Panc1 (cell line): Measurements from ENCODE around the gene MRPS18A. TPM values are rescaled to one million over a fixed set of nuclear protein-coding genes. Genes with fewer than 3 reads are reported as not detected.
A peak's percentile ranks its signal among the peaks of the same experiment; 100 is the strongest.

Experiments used
- ATAC-seq: fragments of 200-7000 bp; cut with Tn5 transposase; 2 replicates; pipeline ENCODE4 v1.9.1; 2020; ENCODE audit warnings: mild to moderate bottlenecking, moderate library complexity
- BruUV-seq: library from RNA; stranded (reverse); fragments of 400-500 nt; replicated peaks from 2 replicates; lab custom pipeline; 2021; lab: Mats Ljungman, UMichigan
- CTCF ChIA-PET: fragments of 300-600 bp; sonication (Branson Sonifier 250); formaldehyde crosslinking; loops from one replicate; lab custom pipeline; 2022; ENCODE audit warnings: antibody characterized with exemption; lab: Charles Lee
- POLR2A ChIA-PET: fragments of 300-600 bp; sonication (Branson Sonifier 250); formaldehyde crosslinking; loops from one replicate; lab custom pipeline; 2022; ENCODE audit warnings: antibody characterized with exemption; lab: Charles Lee
- DNase-seq: peaks from one replicate; pipeline ENCODE4 v3.0.0-alpha.2; 2010; ENCODE audit warnings: low read depth, low spot score
- H3K27ac ChIP-seq: 2 replicates; pipeline ENCODE4 v1.5.1; 2011; ENCODE audit warnings: mild to moderate bottlenecking, low read length, inconsistent platforms
- H3K27me3 ChIP-seq: fragments of 200-500 bp; sonication (Bioruptor generic); 2 replicates; pipeline ENCODE4 v1.6.0; 2014; ENCODE audit warnings: low read length, inconsistent platforms; ENCODE audit not compliant: control insufficient read depth, insufficient read depth
- H3K36me3 ChIP-seq: fragments of 200-500 bp; sonication (Bioruptor generic); 2 replicates; pipeline ENCODE4 v1.5.1; 2014; ENCODE audit warnings: inconsistent platforms, mild to moderate bottlenecking, low read length, moderate library complexity; ENCODE audit not compliant: control insufficient read depth, insufficient read depth
- H3K4me1 ChIP-seq: 2 replicates; pipeline ENCODE4 v1.5.1; 2011; ENCODE audit warnings: inconsistent platforms, mild to moderate bottlenecking, low read length, moderate library complexity; ENCODE audit not compliant: control insufficient read depth, insufficient read depth
- H3K4me3 ChIP-seq, 2 experiments: 2 replicates each; pipeline ENCODE4 v1.5.1; 2011 to 2012; ENCODE audit warnings: low read depth in 2 of 2, low read length in 2 of 2, mild to moderate bottlenecking in 2 of 2, inconsistent platforms in 1 of 2, moderate library complexity in 1 of 2
- H3K9me3 ChIP-seq: fragments of 200-500 bp; sonication (Bioruptor generic); 2 replicates; pipeline ENCODE4 v1.5.1; 2014; ENCODE audit warnings: low read depth, mild to moderate bottlenecking, inconsistent platforms, low read length, moderate library complexity; ENCODE audit not compliant: control insufficient read depth, insufficient read depth
- POLR2AphosphoS5 ChIP-seq: IDR thresholded peaks from 2 replicates; pipeline ENCODE4 v1.6.1; 2012; ENCODE audit warnings: mild to moderate bottlenecking, low read depth, low read length, moderate library complexity
- SIN3A ChIP-seq: IDR thresholded peaks from 2 replicates; pipeline ENCODE4 v1.6.1; 2012; ENCODE audit warnings: low read depth, mild to moderate bottlenecking, low read length, moderate library complexity, borderline replicate concordance; ENCODE audit not compliant: insufficient read depth
- TCF7L2 ChIP-seq: IDR thresholded peaks from 2 replicates; pipeline ENCODE4 v1.6.1; 2011; ENCODE audit warnings: mild to moderate bottlenecking, low read depth, low read length, inconsistent platforms
- in situ Hi-C: cut with HindIII; loops from 2 replicates; pipeline ENCODE4 v1.10.0; 2016; ENCODE audit warnings: low sequenced_read_pairs, low pct_unique_long_range_greater_than_20kb
- intact Hi-C: fragments of 100-400 bp; cut with micrococcal nuclease; formaldehyde crosslinking; loops from one replicate; pipeline ENCODE4 v1.10.0; 2022; ENCODE audit not compliant: unreplicated experiment
- total RNA-seq: library from RNA; stranded (reverse); gene quantifications from one replicate; pipeline ENCODE4 v1.2.1, GENCODE V29; 2021; ENCODE audit not compliant: unreplicated experiment
- TF ChIP-seq, protein P1 (sequence below), 2 experiments: IDR thresholded peaks; 2 replicates each; pipeline ENCODE4 v1.6.1; 2011 to 2012; ENCODE audit warnings: low read depth in 2 of 2, control low read depth in 1 of 2, low read length in 1 of 2, mild to moderate bottlenecking in 1 of 2, moderate library complexity in 1 of 2; ENCODE audit not compliant: insufficient read depth in 1 of 2
- TF ChIP-seq, protein P2 (sequence below): fragments of 450-650 bp; IDR thresholded peaks from 2 replicates; pipeline ENCODE4 v1.5.1; 2017; ENCODE audit warnings: mild to moderate bottlenecking

Gene MRPS18A
- total RNA-seq, 1 experiment from 2014 or later = 45.8 TPM

DNA sequence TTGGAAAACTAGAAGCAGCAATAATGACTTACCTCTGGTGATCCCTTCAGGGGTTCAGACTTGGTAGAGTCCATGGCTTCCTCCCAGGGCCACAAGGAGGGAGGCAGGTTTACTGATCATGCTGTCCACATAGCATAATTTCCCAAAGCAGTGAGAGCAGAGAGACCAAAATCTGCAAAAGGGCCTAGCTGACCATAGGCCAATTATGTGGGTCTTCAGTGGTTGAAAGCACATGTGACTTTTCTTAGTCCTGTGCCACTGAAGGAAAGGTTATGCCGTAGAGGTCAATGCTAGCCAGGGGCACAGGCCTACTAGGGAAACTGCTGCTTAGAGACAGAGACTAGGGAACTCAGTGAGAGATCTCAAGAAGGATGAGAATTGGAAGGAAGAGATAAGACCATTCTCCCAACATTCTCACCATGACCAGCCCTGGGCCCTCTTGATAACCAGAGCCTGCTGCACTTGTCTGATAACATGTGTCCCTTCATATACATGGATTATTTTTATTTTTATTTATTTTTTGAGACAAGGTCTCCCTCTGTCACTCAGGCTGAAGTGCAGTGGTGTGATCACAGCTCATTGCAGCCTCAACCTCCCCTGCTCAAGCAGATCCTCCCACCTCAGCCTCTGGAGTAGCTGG lies 56.5 kb downstream of the MRPS18A start:
- Histone ChIP-seq H3K27ac (peak overlapping the region; percentile 92), H3K4me1 (peaks cover 26% of the 10 kb centered on the region), H3K36me3 (peaks cover 2% of the 10 kb centered on the region; the same call in 1 of the 2 replicates), H3K4me3 (no peak overlapping the region), H3K27me3 (no peaks in the 10 kb centered on the region), H3K9me3 (no peaks in the 10 kb centered on the region)
- ATAC-seq = no peak
- intact Hi-C loops (no loop called here), in situ Hi-C loops (no loop called here)
- no TSS peak for BruUV-seq
- DNase-seq = no peak
- POLR2A ChIA-PET = no interaction called here
- CTCF ChIA-PET = no interaction called here
- TF ChIP-seq SIN3A (no peak), POLR2AphosphoS5 (no peak), TCF7L2 (no peak)
- TF ChIP-seq, protein P1, sequence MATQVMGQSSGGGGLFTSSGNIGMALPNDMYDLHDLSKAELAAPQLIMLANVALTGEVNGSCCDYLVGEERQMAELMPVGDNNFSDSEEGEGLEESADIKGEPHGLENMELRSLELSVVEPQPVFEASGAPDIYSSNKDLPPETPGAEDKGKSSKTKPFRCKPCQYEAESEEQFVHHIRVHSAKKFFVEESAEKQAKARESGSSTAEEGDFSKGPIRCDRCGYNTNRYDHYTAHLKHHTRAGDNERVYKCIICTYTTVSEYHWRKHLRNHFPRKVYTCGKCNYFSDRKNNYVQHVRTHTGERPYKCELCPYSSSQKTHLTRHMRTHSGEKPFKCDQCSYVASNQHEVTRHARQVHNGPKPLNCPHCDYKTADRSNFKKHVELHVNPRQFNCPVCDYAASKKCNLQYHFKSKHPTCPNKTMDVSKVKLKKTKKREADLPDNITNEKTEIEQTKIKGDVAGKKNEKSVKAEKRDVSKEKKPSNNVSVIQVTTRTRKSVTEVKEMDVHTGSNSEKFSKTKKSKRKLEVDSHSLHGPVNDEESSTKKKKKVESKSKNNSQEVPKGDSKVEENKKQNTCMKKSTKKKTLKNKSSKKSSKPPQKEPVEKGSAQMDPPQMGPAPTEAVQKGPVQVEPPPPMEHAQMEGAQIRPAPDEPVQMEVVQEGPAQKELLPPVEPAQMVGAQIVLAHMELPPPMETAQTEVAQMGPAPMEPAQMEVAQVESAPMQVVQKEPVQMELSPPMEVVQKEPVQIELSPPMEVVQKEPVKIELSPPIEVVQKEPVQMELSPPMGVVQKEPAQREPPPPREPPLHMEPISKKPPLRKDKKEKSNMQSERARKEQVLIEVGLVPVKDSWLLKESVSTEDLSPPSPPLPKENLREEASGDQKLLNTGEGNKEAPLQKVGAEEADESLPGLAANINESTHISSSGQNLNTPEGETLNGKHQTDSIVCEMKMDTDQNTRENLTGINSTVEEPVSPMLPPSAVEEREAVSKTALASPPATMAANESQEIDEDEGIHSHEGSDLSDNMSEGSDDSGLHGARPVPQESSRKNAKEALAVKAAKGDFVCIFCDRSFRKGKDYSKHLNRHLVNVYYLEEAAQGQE (IDR thresholded peaks at IDR 0.05; ENCODE audit: insufficient read depth in 1 of 2, low read depth in 2 of 2, low read length in 1 of 2) = no peak
- TF ChIP-seq, protein P2, sequence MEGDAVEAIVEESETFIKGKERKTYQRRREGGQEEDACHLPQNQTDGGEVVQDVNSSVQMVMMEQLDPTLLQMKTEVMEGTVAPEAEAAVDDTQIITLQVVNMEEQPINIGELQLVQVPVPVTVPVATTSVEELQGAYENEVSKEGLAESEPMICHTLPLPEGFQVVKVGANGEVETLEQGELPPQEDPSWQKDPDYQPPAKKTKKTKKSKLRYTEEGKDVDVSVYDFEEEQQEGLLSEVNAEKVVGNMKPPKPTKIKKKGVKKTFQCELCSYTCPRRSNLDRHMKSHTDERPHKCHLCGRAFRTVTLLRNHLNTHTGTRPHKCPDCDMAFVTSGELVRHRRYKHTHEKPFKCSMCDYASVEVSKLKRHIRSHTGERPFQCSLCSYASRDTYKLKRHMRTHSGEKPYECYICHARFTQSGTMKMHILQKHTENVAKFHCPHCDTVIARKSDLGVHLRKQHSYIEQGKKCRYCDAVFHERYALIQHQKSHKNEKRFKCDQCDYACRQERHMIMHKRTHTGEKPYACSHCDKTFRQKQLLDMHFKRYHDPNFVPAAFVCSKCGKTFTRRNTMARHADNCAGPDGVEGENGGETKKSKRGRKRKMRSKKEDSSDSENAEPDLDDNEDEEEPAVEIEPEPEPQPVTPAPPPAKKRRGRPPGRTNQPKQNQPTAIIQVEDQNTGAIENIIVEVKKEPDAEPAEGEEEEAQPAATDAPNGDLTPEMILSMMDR = no peak

DNA sequence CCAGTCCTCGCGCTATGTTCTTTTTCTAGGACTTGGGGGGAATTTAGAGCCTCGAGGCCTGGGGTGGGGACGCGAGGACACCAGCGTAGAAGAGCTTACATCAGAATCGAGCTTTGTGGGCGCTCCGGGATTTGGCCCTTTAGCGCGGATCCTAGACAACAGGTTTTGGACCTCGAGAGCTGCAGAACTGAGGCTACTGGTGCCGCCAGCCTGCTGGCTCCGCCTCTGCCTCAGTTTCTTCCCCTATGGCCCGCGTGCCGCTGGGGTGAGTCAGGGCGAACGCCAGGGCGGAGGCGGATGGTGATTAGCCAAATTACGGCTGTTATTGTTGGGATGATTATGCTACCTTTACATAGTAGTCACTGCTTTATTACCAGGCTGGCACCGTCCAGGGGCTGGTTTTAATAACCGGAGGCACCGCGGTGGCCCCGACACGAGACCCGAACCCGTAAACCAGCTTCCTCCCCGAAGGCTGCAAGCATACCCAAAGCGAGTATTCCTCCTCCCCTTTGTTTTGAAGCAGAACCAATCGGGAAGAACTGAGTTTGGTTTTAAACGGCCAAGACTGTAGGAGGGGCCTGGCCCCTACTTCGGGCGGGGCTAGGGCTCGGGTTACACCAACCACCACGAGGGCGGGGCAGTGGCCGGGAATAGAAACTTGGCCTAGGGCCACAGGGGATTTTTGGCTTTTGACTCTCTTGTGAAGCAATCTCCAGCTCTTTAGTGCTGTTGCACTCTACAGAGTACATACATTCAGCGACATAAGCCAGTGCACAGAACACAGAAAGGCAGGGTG lies 57.9 kb downstream of the MRPS18A start:
- peaks cover 21% of the 10 kb centered on the region for H3K4me1 ChIP-seq
- no peaks in the 10 kb centered on the region for H3K27me3 ChIP-seq
- in situ Hi-C loops = no loop called here
- TSS peak; percentile 93 for BruUV-seq
- peak overlapping the region; percentile 92 for H3K27ac ChIP-seq
- intact Hi-C loops = no loop called here
- H3K9me3 ChIP-seq = no peaks in the 10 kb centered on the region
- ChIA-PET POLR2A (interaction anchor here (0.9 kb wide), 1 partner anchor 24 kb away, joined by 4 read pairs; no protein-coding TSS in a partner anchor), CTCF (interaction anchor here (0.7 to 1.1 kb wide), 2 partner anchors 23 to 451 kb away, joined by 3 to 8 read pairs; no protein-coding TSS in a partner anchor)
- H3K4me3 ChIP-seq = peak overlapping the region; percentile 86 to 93
- ATAC-seq (peak; percentile 88), DNase-seq (peak; percentile 95)
- TF ChIP-seq POLR2AphosphoS5 (peak; percentile 61), TCF7L2 (no peak), SIN3A (0 out of 2 replicates have a peak, but pooled peaks have one; percentile 16)
- TF ChIP-seq, protein P2 = no peak
- TF ChIP-seq, protein P1 (IDR thresholded peaks at IDR 0.05; ENCODE audit: insufficient read depth in 1 of 2, low read depth in 2 of 2, low read length in 1 of 2) = no peak
- no peaks in the 10 kb centered on the region; the same call in 1 of the 2 replicates for H3K36me3 ChIP-seq
